PC-9 (cell line): ENCODE data around the gene EXD3.

Experiments
- EZH2 ChIP-seq: fragments of 200-600 bp; sonication (generic); IDR thresholded peaks from 2 replicates; pipeline ENCODE4 v1.8.0; 2017; ENCODE audit warnings: antibody characterized with exemption, low read depth
- TF ChIP-seq, protein P1 (sequence below): fragments of 200-600 bp; sonication (generic); conservative IDR thresholded peaks from 2 replicates; pipeline ENCODE4 v1.6.1; 2017; ENCODE audit warnings: mixed run types, antibody characterized with exemption, mild to moderate bottlenecking, moderate library complexity

DNA sequence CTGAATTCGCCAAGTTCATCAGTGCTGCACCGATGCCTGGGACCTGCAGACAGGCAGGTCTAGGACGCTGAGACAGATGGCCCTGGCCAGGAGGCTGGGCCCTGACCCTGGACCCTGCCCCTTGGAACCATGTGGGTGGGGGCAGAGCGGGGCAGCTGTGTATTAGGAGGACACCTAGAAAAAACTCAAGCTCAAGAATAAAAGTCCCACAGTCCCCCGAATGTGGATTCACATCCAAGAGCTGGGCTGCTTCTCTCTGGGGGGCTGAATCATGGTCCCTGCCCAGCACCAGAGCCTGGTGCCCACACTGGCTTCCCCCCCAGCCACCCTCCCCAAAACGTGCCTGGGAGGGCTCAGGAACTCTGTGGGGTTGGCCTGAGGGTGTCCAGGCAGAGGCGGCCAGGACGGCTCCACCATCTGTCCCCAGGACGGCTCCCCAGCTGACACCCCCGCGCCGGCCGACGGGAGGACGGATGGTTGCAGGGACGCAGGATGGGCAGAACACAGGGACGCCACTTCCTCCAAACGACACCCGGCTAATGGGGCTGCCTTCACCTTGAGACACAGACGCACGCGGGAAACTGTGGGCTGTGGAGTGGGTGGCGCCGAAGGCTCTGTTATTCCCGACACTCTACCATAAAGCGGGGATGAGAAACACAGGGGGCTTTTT, 34.9 kb downstream of the EXD3 start:
- no peak for TF ChIP-seq EZH2
- TF ChIP-seq, protein P1, sequence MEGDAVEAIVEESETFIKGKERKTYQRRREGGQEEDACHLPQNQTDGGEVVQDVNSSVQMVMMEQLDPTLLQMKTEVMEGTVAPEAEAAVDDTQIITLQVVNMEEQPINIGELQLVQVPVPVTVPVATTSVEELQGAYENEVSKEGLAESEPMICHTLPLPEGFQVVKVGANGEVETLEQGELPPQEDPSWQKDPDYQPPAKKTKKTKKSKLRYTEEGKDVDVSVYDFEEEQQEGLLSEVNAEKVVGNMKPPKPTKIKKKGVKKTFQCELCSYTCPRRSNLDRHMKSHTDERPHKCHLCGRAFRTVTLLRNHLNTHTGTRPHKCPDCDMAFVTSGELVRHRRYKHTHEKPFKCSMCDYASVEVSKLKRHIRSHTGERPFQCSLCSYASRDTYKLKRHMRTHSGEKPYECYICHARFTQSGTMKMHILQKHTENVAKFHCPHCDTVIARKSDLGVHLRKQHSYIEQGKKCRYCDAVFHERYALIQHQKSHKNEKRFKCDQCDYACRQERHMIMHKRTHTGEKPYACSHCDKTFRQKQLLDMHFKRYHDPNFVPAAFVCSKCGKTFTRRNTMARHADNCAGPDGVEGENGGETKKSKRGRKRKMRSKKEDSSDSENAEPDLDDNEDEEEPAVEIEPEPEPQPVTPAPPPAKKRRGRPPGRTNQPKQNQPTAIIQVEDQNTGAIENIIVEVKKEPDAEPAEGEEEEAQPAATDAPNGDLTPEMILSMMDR = no peak
